GM12801 (cell line): Measurements from ENCODE around the gene TRAIP.

Source experiments
- CTCF ChIP-seq: IDR thresholded peaks from one replicate; pipeline ENCODE4 v1.5.1; 2011; ENCODE audit warnings: control low read depth; ENCODE audit not compliant: insufficient read length; ENCODE audit errors: extremely low read depth

Gene TRAIP, protein sequence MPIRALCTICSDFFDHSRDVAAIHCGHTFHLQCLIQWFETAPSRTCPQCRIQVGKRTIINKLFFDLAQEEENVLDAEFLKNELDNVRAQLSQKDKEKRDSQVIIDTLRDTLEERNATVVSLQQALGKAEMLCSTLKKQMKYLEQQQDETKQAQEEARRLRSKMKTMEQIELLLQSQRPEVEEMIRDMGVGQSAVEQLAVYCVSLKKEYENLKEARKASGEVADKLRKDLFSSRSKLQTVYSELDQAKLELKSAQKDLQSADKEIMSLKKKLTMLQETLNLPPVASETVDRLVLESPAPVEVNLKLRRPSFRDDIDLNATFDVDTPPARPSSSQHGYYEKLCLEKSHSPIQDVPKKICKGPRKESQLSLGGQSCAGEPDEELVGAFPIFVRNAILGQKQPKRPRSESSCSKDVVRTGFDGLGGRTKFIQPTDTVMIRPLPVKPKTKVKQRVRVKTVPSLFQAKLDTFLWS

GRCh38 chr3:49856181-49857005 lies at the start of gene TRAIP:
Gene TRAIP, minus strand, starts transcription at chr3:49856564. Its CDS starts 111 bp downstream, at chr3:49856453.
- TF ChIP-seq CTCF = no peak

DNA sequence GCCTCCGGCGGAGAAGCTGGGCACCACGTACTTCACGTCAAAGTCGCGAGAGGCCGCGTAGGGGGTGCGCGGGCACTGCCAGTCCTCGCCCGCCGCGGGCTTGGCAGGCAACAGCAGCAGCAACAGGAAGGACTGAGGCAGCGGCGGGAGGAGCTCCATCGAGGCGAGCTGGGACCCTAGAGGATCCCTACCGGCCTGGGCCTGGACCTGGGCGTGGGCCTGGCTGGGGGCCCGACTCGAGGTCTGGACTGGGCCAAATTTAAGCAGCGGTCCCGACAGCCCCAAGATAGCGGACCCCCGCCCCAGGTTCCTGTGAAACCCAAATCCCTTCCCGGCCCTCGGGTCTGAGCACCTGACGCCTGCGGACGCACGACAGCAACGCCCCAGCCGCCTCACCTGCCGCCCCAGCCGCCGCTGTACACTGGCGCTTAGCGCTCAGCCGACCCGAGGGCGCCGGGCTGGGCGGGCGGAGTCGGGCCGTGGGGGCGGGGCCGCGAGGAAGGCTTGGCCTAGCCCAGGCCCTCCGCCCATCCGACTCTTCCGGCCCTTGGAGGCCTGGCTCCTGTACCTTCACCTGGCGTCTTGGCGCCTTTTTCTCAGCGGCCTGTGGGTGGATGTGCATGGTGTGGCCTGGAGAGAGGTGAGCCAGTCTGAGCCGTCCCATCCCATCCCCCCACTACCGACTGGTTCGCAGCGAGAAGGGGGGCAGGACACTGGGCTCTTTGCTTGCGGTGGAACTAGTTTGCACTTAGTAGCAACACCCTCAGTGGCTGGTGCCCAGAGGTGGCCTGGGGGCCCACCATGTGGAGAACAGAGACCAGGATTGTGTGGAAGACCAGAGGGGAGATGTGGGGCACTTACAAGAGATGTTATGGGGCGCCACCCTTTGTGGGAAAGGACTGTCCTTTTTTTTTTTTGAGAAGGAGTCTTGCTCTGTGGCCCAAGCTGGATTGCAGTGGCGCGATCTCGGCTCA lies 47.4 kb upstream of the TRAIP start, which contains the start of gene MST1R:
Gene MST1R (minus strand): TSS at position 423 of the 974 bp plus-strand sequence. CDS start 264 bp downstream, at position 159.
- no peak for TF ChIP-seq CTCF

DNA sequence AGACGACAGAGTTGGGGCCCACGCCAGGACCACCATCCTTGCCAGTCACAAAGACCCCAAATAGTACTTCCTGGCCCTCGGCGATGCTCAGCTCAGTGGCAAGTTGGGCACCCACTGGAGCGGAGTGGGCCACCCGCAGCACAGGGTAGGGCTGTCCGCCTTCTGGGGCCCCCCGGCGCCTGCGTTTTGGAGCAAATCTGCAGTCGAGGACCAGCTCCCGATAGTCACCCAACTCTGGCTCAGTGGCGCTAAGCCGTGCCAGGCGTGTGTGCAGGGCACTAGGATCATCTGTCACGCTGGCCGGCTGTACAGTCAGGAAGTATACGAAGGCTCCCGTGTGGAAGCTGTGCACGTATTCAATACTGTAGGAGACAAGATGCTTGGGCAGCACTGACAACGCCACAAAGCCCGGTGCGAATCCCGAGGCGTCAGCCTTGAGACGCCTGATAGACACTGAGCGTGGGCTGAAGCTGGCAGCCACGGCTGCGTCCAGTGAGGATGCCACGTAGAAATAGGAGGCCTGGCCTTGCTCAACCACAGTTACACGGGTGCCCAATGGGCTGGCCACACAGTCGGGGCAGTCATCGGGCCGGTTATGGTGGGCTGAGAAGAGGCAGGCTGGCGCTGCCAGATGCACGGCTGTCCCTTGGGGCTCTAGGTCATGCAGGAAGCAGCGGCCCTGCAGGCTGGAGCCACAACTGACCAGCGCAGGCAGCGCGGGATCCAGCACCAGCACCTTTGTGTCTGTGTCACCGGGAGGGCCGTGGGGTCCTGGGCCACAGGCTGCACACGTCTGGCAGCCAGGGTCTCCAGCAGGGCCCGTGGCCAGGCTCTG lies 46.4 kb upstream of the TRAIP start:
- no peak for TF ChIP-seq CTCF

DNA sequence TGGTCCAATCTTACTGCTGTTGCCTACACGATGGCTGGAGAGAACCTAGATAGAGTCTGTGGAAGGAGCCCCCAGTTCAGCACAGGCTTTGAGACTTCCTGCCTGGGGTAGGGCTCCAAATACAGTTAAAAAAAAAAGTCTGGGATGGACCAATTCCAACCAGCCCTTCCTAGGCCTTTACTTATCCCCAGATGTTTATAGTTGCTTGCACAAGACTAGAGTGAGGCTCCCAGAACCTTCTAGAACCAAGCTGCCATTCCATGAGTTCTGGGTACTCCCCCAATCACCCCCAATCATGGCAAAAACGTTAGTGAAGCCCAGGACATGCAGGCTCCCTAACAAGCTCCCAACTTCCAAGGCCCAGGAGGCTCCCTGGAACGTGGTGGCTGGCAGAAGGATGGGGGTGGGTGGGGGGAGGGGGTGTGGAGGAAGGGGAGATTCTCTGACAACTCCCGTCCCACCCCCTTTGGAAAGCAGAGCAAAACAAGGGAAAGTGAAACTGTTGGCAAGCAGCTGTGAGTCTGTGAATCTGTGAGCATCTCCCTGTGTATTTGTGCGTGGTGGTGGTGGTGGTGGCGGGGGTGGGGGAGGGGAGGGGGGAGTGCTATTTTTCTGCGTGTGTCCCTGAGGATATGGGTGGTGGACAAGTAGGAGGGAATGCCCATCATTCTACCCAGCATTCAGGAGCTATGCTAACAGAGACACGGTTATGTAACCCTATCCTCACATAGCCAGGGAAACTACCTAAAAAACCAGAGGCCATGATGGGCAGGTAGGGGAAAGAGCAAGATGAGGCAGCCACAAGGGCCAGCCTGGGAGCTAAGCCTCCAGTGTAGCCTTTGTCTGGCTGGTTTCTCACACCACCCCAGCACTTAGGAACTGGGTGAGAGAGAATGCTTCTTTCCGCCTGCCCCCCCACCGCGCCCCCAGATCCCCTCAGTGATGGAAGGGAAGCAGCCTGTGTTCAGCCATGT lies 45.3 kb upstream of the TRAIP start:
- TF ChIP-seq CTCF = no peak

DNA sequence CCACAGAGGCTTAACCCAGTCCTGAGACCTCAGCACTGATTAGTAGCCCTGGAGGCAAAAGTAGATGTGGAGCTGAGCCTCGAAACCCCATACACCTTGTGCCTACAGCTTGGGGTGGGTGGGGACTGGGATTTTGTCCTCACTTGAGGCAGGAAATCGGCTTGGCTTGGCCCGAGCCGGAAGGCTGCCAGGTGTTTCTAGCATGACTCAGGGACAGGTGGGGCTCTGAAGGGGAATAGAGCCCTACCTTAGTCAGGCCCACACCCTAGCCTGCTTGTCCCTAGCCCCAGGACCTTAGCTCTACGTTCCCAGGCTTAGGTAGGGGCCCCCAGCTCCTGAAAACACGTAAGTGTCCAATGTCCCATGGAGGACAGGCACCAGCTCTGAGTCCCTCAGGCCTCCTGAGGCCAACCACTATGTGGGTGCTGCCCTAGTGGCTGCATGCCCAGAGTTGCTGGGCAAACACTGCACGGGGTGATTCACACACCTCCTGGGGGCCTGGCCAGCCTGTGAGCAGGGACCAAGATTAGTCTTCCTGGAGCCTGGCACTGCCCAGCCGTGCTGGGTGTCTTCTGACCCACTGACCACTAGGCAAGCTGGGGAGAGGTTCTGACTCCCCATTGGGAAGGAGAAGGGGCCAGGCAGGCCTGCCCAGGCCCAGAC lies 44.3 kb upstream of the TRAIP start:
- no peak for TF ChIP-seq CTCF
